VCaP (cell line): ENCODE results near the gene RINT1.

Experiments
- H3K27ac ChIP-seq: fragments of 450-650 bp; 2 replicates; pipeline ENCODE4 v1.5.1; 2017
- TF ChIP-seq, protein P1 (sequence below): fragments of 450-650 bp; conservative IDR thresholded peaks from 2 replicates; pipeline ENCODE4 v1.5.1; 2017; ENCODE audit warnings: mild to moderate bottlenecking, moderate library complexity

RINT1 gene

DNA sequence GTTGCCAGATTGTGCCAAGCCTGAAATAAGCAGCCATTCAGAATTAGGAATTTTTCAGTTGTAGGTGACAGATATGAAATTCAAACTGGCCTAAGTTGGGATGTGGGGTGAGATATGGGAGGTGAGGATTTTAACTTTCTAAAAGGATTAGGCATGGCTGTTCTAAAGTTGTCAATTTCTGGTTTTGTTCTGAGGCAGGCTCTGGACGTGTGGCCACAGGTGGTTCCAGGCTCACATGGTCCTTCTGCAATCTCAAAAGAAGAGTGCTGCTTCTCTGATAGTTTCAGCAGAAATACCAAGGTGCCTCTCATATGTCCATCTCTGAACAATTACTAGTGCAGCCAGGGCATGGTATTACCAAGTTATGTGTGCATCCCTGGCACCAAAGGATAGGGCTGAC lies 27.9 kb downstream of the RINT1 start:
- TF ChIP-seq, protein P1, sequence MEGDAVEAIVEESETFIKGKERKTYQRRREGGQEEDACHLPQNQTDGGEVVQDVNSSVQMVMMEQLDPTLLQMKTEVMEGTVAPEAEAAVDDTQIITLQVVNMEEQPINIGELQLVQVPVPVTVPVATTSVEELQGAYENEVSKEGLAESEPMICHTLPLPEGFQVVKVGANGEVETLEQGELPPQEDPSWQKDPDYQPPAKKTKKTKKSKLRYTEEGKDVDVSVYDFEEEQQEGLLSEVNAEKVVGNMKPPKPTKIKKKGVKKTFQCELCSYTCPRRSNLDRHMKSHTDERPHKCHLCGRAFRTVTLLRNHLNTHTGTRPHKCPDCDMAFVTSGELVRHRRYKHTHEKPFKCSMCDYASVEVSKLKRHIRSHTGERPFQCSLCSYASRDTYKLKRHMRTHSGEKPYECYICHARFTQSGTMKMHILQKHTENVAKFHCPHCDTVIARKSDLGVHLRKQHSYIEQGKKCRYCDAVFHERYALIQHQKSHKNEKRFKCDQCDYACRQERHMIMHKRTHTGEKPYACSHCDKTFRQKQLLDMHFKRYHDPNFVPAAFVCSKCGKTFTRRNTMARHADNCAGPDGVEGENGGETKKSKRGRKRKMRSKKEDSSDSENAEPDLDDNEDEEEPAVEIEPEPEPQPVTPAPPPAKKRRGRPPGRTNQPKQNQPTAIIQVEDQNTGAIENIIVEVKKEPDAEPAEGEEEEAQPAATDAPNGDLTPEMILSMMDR, result no peak
- H3K27ac ChIP-seq, result no peak overlapping the region

DNA sequence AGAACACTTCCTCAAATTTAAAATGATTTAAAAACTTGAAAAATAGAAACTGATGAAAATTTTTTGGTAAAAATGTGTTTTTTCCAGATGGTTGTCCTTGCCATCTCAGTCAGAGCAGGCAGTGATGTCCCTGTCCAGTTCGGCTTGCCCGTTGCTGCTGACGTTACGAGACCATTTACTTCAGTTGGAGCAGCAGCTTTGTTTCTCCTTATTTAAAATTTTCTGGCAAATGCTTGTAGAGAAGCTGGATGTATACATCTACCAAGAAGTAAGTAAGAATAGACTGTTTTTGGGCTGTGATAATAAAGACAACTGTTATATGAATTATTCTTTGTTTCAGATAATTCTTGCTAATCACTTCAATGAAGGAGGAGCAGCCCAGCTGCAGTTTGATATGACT lies 33.2 kb downstream of the RINT1 start:
- TF ChIP-seq, protein P1, result no peak
- no peak overlapping the region for H3K27ac ChIP-seq

DNA sequence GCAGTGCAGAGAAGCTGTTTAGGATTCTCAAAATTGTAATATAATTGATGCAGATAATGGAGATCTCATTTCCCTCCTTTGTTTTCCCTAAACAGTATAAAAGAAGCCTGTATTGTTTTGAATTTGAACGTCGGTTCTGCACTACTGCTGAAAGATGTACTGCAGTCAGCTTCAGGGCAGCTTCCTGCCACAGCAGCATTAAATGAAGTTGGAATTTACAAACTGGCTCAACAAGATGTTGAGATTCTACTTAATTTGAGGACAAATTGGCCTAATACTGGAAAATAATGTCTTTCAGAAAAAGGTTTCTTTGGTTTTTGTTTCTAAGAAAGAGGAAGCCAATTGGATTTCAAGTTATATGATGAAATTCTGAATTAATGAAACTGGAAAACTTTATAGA lies 35.0 kb downstream of the RINT1 start:
- TF ChIP-seq, protein P1, result no peak
- H3K27ac ChIP-seq, result no peak overlapping the region; the same call in 1 of the 2 replicates

DNA sequence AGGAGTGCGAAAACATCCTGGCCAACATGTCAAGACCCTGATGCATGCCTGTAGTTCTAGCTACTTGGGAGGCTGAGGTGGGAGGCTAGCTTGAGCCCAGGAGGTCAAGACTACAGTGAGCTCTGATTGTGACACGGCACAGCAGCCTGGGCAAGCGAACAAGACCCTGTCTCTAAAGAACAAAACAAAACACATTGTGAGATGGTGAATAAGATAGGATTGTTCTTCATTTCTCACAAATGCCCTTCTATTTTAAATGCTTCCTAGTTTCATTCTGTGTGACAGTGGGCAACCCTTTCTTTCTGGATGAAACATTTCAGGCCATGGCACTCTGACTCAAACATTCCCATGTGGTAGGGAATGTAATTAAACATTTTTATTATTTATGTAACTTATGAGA lies 35.8 kb downstream of the RINT1 start:
- H3K27ac ChIP-seq, result no peak overlapping the region
- TF ChIP-seq, protein P1, result no peak

DNA sequence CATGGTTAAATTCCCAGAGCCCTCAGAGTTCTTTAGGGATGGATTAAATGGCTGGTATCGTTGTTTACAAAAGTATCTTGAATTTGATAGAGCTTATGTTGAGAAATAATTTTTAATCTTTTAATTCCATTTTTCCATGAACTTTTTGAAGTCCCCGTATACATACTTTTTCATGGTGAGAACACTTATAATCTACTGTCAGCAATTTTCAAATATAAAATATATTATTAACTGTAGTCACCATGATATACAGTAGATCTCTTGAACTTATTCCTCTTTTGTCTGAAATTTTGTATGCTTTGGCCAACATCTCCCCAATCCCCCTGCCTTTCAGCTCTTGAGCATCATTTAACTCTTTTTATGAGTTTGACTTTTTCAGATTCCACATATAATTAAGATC lies 39.9 kb downstream of the RINT1 start:
- TF ChIP-seq, protein P1, result no peak
- H3K27ac ChIP-seq, result no peak overlapping the region

DNA sequence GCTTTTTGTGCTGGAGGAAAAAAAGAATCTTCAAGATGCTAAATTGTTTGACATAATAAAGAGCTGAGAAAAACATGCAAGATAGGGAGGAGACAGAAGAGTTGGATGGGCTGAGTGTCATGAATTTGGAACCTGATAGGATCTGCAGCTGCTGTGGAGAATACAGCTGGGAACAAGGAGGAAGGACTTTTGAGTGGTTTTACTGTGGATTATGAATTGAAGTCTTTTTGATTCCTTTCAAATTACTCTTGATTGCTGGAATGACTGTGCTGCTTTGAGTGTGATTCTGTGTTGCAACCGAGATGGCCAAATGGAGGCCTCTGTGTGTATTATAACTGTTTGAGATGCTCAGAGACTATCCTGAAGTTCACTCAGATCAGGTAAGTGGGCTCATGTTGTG lies 45.2 kb downstream of the RINT1 start:
- TF ChIP-seq, protein P1, result no peak
- H3K27ac ChIP-seq, result no peak overlapping the region

DNA sequence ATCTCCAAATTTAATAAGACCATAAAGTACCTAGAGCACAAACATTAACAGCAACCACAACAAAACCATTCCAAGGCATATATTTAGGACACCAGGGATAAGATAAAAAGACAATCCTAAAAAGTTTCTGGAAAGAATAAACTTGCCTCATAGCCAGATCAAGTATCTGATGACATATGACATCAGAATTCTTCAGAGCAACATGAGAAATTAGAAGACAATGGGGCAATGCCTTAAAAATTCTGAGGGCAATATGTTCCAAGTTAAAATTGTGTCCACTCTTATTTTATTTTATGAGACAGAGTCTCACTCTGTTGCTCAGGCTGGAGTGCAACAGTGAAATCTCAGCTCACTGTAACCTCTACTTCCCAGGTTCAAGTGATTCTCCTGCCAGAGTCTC lies 46.5 kb downstream of the RINT1 start:
- TF ChIP-seq, protein P1, result no peak
- H3K27ac ChIP-seq, result no peak overlapping the region
